ENCODE measurements around the gene MOV10. TPM values are rescaled to one million over a fixed set of nuclear protein-coding genes. Genes with fewer than 3 reads are reported as not detected.

Gene MOV10
- polyA plus RNA-seq, 2 donors: 43.2 to 67.6 TPM

DNA sequence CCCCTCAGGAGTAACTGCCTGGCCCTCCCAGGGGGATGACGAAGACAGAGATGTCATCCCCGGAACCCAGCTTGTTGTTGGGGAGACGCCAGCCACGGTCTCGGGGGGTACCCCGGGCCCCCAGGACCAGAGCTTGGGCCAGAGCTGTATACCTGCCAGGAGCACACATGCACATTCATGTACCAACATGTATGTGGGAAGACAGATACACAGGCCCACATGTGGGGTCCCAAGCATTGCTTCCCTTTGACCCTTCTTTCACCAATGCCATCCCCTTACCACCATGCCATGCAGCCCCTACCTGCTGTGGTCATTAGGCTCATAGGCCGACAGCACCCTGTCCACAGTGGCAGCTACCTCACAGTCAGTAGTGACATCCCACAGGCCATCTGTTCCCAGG, 35.7 kb downstream of the MOV10 start:
- Histone ChIP-seq H3K27me3 (ENCODE audit: control insufficient read depth in 1 of 2, insufficient read depth in 2 of 2, low read length in 2 of 2) (no peaks in the 10 kb centered on the region), H3K27ac (ENCODE audit: low read depth in 2 of 2, low read length in 1 of 2) (no peak overlapping the region), H3K4me1 (ENCODE audit: control insufficient read depth in 2 of 2, insufficient read depth in 2 of 2, low read length in 1 of 2) (peaks cover 3 to 7% of the 10 kb centered on the region in 2 donors), H3K36me3 (ENCODE audit: control insufficient read depth in 2 of 2, insufficient read depth in 2 of 2, low read length in 1 of 2) (peaks cover 0 to 2% of the 10 kb centered on the region in 2 donors), H3K4me3 (ENCODE audit: low read depth in 1 of 2, low read length in 2 of 2) (no peak overlapping the region), H3K9me3 (ENCODE audit: control insufficient read depth in 2 of 2, insufficient read depth in 1 of 2, low read depth in 1 of 2, low read length in 1 of 2) (no peaks in the 10 kb centered on the region)
- 84% methylated on average over 7 of the region's 7 CpGs for WGBS, 2 donors

- Histone ChIP-seq H3K27ac (ENCODE audit: low read depth in 2 of 2, low read length in 1 of 2) (no peak overlapping the region), H3K9me3 (ENCODE audit: control insufficient read depth in 2 of 2, insufficient read depth in 1 of 2, low read depth in 1 of 2, low read length in 1 of 2) (no peaks in the 10 kb centered on the region), H3K4me3 (ENCODE audit: low read depth in 1 of 2, low read length in 2 of 2) (no peak overlapping the region), H3K36me3 (ENCODE audit: control insufficient read depth in 2 of 2, insufficient read depth in 2 of 2, low read length in 1 of 2) (peaks cover 0 to 2% of the 10 kb centered on the region in 2 donors), H3K27me3 (ENCODE audit: control insufficient read depth in 1 of 2, insufficient read depth in 2 of 2, low read length in 2 of 2) (no peaks in the 10 kb centered on the region), H3K4me1 (ENCODE audit: control insufficient read depth in 2 of 2, insufficient read depth in 2 of 2, low read length in 1 of 2) (peaks cover 2 to 6% of the 10 kb centered on the region in 2 donors)
- 89 to 96% methylated on average over 3 of the region's 3 CpGs for WGBS, 2 donors
These were observed 36.1 kb downstream of the MOV10 start for GRCh38 chr1:112710586-112710985.

GRCh38 chr1:112711041-112711440, 36.6 kb downstream of the MOV10 start:
- H3K27ac ChIP-seq (ENCODE audit: low read depth in 2 of 2, low read length in 1 of 2): no peak overlapping the region
- peaks cover 0 to 1% of the 10 kb centered on the region in 2 donors for H3K4me1 ChIP-seq (ENCODE audit: control insufficient read depth in 2 of 2, insufficient read depth in 2 of 2, low read length in 1 of 2)
- no peaks in the 10 kb centered on the region for H3K27me3 ChIP-seq (ENCODE audit: control insufficient read depth in 1 of 2, insufficient read depth in 2 of 2, low read length in 2 of 2)
- H3K4me3 ChIP-seq (ENCODE audit: low read depth in 1 of 2, low read length in 2 of 2): no peak overlapping the region
- H3K36me3 ChIP-seq (ENCODE audit: control insufficient read depth in 2 of 2, insufficient read depth in 2 of 2, low read length in 1 of 2): peaks cover 0 to 2% of the 10 kb centered on the region in 2 donors
- 80% methylated on average over 7 of the region's 7 CpGs for WGBS, 2 donors
- no peaks in the 10 kb centered on the region for H3K9me3 ChIP-seq (ENCODE audit: control insufficient read depth in 2 of 2, insufficient read depth in 1 of 2, low read depth in 1 of 2, low read length in 1 of 2)

DNA sequence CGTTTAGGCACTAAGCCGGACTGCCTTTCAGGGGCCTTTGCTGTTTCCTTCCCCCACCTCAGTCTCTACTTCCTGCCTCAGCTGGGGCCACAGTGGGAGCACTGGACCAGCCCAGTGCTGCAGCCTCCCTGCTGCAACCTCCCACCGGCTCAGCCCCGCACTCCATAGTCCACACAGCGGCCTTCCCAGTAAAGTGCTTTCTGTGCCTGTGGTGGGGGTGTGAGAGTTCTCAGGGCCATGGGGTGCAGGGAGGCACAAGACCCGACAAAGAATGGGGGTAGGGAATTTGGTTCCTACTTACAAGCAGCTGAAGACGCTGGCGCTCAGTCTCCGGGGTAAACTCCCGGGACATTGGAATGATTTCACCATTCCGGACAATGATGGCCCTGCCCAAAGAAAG, 37.2 kb downstream of the MOV10 start:
- Histone ChIP-seq H3K27ac (ENCODE audit: low read depth in 2 of 2, low read length in 1 of 2) (no peak overlapping the region), H3K36me3 (ENCODE audit: control insufficient read depth in 2 of 2, insufficient read depth in 2 of 2, low read length in 1 of 2) (peaks cover 0 to 2% of the 10 kb centered on the region in 2 donors), H3K4me1 (ENCODE audit: control insufficient read depth in 2 of 2, insufficient read depth in 2 of 2, low read length in 1 of 2) (no peaks in the 10 kb centered on the region), H3K9me3 (ENCODE audit: control insufficient read depth in 2 of 2, insufficient read depth in 1 of 2, low read depth in 1 of 2, low read length in 1 of 2) (no peaks in the 10 kb centered on the region), H3K27me3 (ENCODE audit: control insufficient read depth in 1 of 2, insufficient read depth in 2 of 2, low read length in 2 of 2) (no peaks in the 10 kb centered on the region), H3K4me3 (ENCODE audit: low read depth in 1 of 2, low read length in 2 of 2) (no peak overlapping the region)
- WGBS, 2 donors: 83 to 85% methylated on average over 11 of the region's 11 CpGs

DNA sequence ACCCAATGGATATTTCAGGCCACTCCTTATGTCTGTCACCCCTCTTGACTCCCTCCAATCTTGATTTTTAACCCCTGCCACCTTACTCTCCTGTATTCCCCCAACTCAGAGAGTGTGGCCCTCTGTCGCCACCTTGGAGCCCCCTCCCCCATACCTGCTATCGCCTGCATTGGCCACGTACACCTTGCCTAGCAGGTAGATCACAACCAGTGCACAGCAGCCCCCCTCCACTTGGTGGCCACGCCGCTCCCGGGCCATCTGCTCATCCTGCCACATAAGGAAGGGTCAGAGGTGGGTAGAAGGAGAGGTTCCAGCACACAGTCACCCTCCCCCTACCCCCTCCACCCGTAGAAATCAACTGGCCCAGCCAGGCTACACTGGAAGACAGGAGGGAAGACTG, 37.7 kb downstream of the MOV10 start:
- Histone ChIP-seq H3K27me3 (ENCODE audit: control insufficient read depth in 1 of 2, insufficient read depth in 2 of 2, low read length in 2 of 2) (no peaks in the 10 kb centered on the region), H3K9me3 (ENCODE audit: control insufficient read depth in 2 of 2, insufficient read depth in 1 of 2, low read depth in 1 of 2, low read length in 1 of 2) (no peaks in the 10 kb centered on the region)
- WGBS, 2 donors: 90% methylated on average over 7 of the region's 7 CpGs

DNA sequence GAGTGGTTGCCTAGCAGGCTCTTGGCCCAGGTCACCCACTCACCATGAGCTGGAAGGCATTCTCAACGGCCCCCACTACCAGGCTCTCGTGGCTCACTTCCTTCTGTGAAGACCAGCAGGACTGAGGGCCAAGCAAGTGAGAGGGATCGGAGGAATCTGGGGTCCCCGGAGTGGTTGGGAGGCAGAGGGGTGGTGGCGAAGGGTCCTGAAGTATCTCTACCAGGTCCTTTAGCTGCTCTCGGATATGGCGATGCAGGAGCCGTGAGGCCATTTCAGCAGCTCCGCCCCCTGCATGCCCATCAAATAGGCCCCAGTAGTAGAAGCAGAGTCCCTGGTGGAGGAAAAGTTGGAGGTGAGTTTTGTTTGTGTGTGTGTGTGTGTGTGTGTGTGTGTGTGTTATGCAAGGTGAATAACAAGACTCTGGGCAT, 38.3 kb downstream of the MOV10 start:
- Histone ChIP-seq H3K27ac (ENCODE audit: low read depth in 2 of 2, low read length in 1 of 2) (no peak overlapping the region), H3K4me3 (ENCODE audit: low read depth in 1 of 2, low read length in 2 of 2) (no peak overlapping the region), H3K4me1 (ENCODE audit: control insufficient read depth in 2 of 2, insufficient read depth in 2 of 2, low read length in 1 of 2) (no peaks in the 10 kb centered on the region), H3K36me3 (ENCODE audit: control insufficient read depth in 2 of 2, insufficient read depth in 2 of 2, low read length in 1 of 2) (peaks cover 0 to 2% of the 10 kb centered on the region in 2 donors), H3K27me3 (ENCODE audit: control insufficient read depth in 1 of 2, insufficient read depth in 2 of 2, low read length in 2 of 2) (no peaks in the 10 kb centered on the region), H3K9me3 (ENCODE audit: control insufficient read depth in 2 of 2, insufficient read depth in 1 of 2, low read depth in 1 of 2, low read length in 1 of 2) (no peaks in the 10 kb centered on the region)
- 85 to 87% methylated on average over 9 of the region's 9 CpGs for WGBS, 2 donors

More for the DNA sequence above, 37.7 kb downstream of the MOV10 start:
- H3K36me3 ChIP-seq (ENCODE audit: control insufficient read depth in 2 of 2, insufficient read depth in 2 of 2, low read length in 1 of 2): peaks cover 0 to 2% of the 10 kb centered on the region in 2 donors
- H3K4me1 ChIP-seq (ENCODE audit: control insufficient read depth in 2 of 2, insufficient read depth in 2 of 2, low read length in 1 of 2): no peaks in the 10 kb centered on the region
- no peak overlapping the region for H3K27ac ChIP-seq (ENCODE audit: low read depth in 2 of 2, low read length in 1 of 2)
- H3K4me3 ChIP-seq (ENCODE audit: low read depth in 1 of 2, low read length in 2 of 2): no peak overlapping the region

GRCh38 chr1:112713466-112714312, 39.2 kb downstream of the MOV10 start:
- peak overlapping the region; percentile 53 to 65 for H3K4me3 ChIP-seq (ENCODE audit: low read depth in 1 of 2, low read length in 2 of 2)

DNA sequence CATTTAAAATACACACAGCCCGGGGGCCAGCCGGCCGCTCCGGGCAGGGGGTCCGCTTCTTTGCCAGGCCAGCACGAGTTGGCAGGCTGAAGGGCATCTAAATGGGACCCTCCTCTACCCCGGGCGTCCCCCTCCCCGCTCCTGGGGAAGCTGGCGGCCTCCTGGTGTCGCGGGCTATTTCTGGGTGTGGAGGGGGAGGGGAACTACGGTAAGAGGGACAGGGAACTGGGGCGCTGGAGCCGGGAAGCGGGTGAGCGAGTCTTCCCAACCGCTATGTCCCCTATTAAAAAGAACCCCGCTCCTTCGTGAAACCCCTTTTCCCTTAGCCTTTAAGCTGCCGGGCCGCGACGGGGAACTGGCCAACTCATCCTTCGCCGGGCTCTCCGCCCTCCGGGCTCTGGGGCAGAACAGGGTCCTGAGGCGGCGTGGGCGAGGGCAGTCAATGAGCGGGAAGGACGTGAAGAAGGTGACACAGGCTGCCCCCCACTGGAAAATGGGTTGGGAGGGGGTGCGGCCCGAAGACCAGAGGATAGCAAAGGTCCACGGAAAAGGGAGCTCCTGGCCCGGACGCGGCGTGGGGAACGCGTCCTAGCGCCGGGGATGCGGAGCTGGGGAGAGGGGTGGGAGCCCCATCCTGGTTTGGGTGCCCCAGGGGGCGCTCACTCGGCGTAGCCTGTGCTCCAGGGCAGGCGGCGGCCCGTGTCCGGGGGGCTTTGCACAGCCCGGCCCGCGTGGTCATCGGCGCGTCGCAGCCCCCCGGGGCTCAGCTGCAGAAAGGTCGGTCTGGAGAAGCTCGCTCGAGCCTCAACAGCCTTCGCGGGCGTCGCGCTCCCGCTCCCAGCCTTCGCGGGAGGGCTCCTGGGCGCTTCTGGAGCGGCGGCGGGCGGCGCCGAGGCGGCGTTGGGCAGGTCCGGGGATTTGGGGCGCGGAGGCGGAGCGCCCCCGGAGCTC, 40.1 kb downstream of the MOV10 start:
- no peaks in the 10 kb centered on the region for H3K9me3 ChIP-seq (ENCODE audit: control insufficient read depth in 2 of 2, insufficient read depth in 1 of 2, low read depth in 1 of 2, low read length in 1 of 2)
- H3K27me3 ChIP-seq (ENCODE audit: control insufficient read depth in 1 of 2, insufficient read depth in 2 of 2, low read length in 2 of 2): no peaks in the 10 kb centered on the region
- H3K27ac ChIP-seq (ENCODE audit: low read depth in 2 of 2, low read length in 1 of 2): peak overlapping the region in 1 of 2 donors; percentile 0
- peak overlapping the region; percentile 53 to 65 for H3K4me3 ChIP-seq (ENCODE audit: low read depth in 1 of 2, low read length in 2 of 2)
- peaks cover 0 to 2% of the 10 kb centered on the region in 2 donors for H3K36me3 ChIP-seq (ENCODE audit: control insufficient read depth in 2 of 2, insufficient read depth in 2 of 2, low read length in 1 of 2)
- WGBS, 2 donors: 1 to 2% methylated on average over 67 to 86 of the region's 86 CpGs
- no peaks in the 10 kb centered on the region for H3K4me1 ChIP-seq (ENCODE audit: control insufficient read depth in 2 of 2, insufficient read depth in 2 of 2, low read length in 1 of 2)

More at GRCh38 chr1:112713466-112714312, 39.2 kb downstream of the MOV10 start:
- Histone ChIP-seq H3K27me3 (ENCODE audit: control insufficient read depth in 1 of 2, insufficient read depth in 2 of 2, low read length in 2 of 2) (no peaks in the 10 kb centered on the region), H3K36me3 (ENCODE audit: control insufficient read depth in 2 of 2, insufficient read depth in 2 of 2, low read length in 1 of 2) (peaks cover 0 to 2% of the 10 kb centered on the region in 2 donors), H3K4me1 (ENCODE audit: control insufficient read depth in 2 of 2, insufficient read depth in 2 of 2, low read length in 1 of 2) (no peaks in the 10 kb centered on the region), H3K27ac (ENCODE audit: low read depth in 2 of 2, low read length in 1 of 2) (no peak overlapping the region), H3K9me3 (ENCODE audit: control insufficient read depth in 2 of 2, insufficient read depth in 1 of 2, low read depth in 1 of 2, low read length in 1 of 2) (no peaks in the 10 kb centered on the region)
- 45 to 49% methylated on average over 14 of the region's 14 CpGs for WGBS, 2 donors

- no peaks in the 10 kb centered on the region for H3K27me3 ChIP-seq (ENCODE audit: control insufficient read depth in 1 of 2, insufficient read depth in 2 of 2, low read length in 2 of 2)
- no peaks in the 10 kb centered on the region for H3K9me3 ChIP-seq (ENCODE audit: control insufficient read depth in 2 of 2, insufficient read depth in 1 of 2, low read depth in 1 of 2, low read length in 1 of 2)
- H3K4me3 ChIP-seq (ENCODE audit: low read depth in 1 of 2, low read length in 2 of 2): peak within 1 kb of the TSS; percentile 53 to 65
- H3K4me1 ChIP-seq (ENCODE audit: control insufficient read depth in 2 of 2, insufficient read depth in 2 of 2, low read length in 1 of 2): no peaks in the 10 kb centered on the region
- H3K36me3 ChIP-seq (ENCODE audit: control insufficient read depth in 2 of 2, insufficient read depth in 2 of 2, low read length in 1 of 2): no peaks in the 10 kb centered on the region
- peak within 1 kb of the TSS; percentile 73 to 79 for H3K27ac ChIP-seq (ENCODE audit: low read depth in 2 of 2, low read length in 1 of 2)
- 0 to 1% methylated on average over 47 to 51 of the region's 51 CpGs for WGBS, 2 donors
These were observed 41.0 kb downstream of the MOV10 start, which contains the start of gene PPM1J for GRCh38 chr1:112715264-112716053. PPM1J (minus strand) TSS chr1:112715332; CDS start chr1:112715301, 31 bp downstream.

Data from esophagus (tissue), 2 donors.